ENCODE data around the gene BPTF.

GRCh38 chr17:67970783-67971182 is 145.5 kb downstream of the BPTF start:
- TF ChIP-seq CTCF (IDR thresholded peaks at IDR 0.05): no peak
- TF ChIP-seq EZH2 (IDR thresholded peaks at IDR 0.05; ENCODE audit: borderline replicate concordance, insufficient read depth, low read depth, low read length, poor library complexity, severe bottlenecking): no peak

Data from B cell (primary cell).